ENCODE results near the gene OTOS. TPM values are rescaled to one million over a fixed set of nuclear protein-coding genes. Genes with fewer than 3 reads are reported as not detected.

Gene OTOS
- total RNA-seq, 1 donor from 2014 or later, result not detected

- TF ChIP-seq EZH2 (IDR thresholded peaks at IDR 0.05; ENCODE audit: insufficient read depth, low read length) (no peak), CTCF (IDR thresholded peaks at IDR 0.05; ENCODE audit: insufficient read depth, low read depth, low read length) (no peak)
- Histone ChIP-seq H3K4me2 (ENCODE audit: low read length) (no peak overlapping the region), H4K20me1 (ENCODE audit: insufficient read depth, low read length) (no peaks in the 10 kb centered on the region), H3K9me3 (ENCODE audit: insufficient read depth, low read depth, low read length) (peaks cover 4% of the 10 kb centered on the region), H3K27me3 (ENCODE audit: insufficient read depth, low read length) (peaks cover 7% of the 10 kb centered on the region), H3K79me2 (ENCODE audit: insufficient read depth, low read length) (no peaks in the 10 kb centered on the region), H3K27ac (ENCODE audit: low read depth, low read length) (no peak overlapping the region), H3K4me3 (ENCODE audit: insufficient read depth, low read depth, low read length) (no peak overlapping the region), H3K4me1 (ENCODE audit: insufficient read depth, low read length) (no peaks in the 10 kb centered on the region), H3K9ac (ENCODE audit: low read length) (no peak overlapping the region), H3K36me3 (ENCODE audit: insufficient read depth, low read length) (no peaks in the 10 kb centered on the region), H2AFZ (ENCODE audit: low read depth, low read length) (no peak overlapping the region)
- Mint-ChIP-seq H3K27me3 (ENCODE audit: low read depth, unreplicated experiment) (peaks cover 53% of the 10 kb centered on the region), H3K4me1 (ENCODE audit: low read depth, unreplicated experiment) (no peaks in the 10 kb centered on the region), H3K4me3 (ENCODE audit: unreplicated experiment) (no peak overlapping the region), H3K36me3 (ENCODE audit: low read depth, unreplicated experiment) (peaks cover 5% of the 10 kb centered on the region), H3K9me3 (ENCODE audit: unreplicated experiment) (peaks cover 25% of the 10 kb centered on the region), H3K27ac (ENCODE audit: unreplicated experiment) (no peak overlapping the region)
- no peak for DNase-seq (ENCODE audit: low read depth)
- FAIRE-seq, result no peak
Measured at GRCh38 chr2:240186191-240186725, 45.8 kb upstream of the OTOS start.

- FAIRE-seq (no peak), DNase-seq (ENCODE audit: low read depth) (no peak)
- H3K27ac ChIP-seq (ENCODE audit: low read depth, low read length), result no peak overlapping the region
- Mint-ChIP-seq H3K27ac (ENCODE audit: unreplicated experiment) (no peak overlapping the region), H3K4me1 (ENCODE audit: low read depth, unreplicated experiment) (no peaks in the 10 kb centered on the region), H3K27me3 (ENCODE audit: low read depth, unreplicated experiment) (peaks cover 62% of the 10 kb centered on the region), H3K36me3 (ENCODE audit: low read depth, unreplicated experiment) (peaks cover 5% of the 10 kb centered on the region), H3K4me3 (ENCODE audit: unreplicated experiment) (no peak overlapping the region), H3K9me3 (ENCODE audit: unreplicated experiment) (peaks cover 29% of the 10 kb centered on the region)
- no peaks in the 10 kb centered on the region for H3K36me3 ChIP-seq (ENCODE audit: insufficient read depth, low read length)
- peaks cover 4% of the 10 kb centered on the region for H3K9me3 ChIP-seq (ENCODE audit: insufficient read depth, low read depth, low read length)
- H4K20me1 ChIP-seq (ENCODE audit: insufficient read depth, low read length), result no peaks in the 10 kb centered on the region
- H2AFZ ChIP-seq (ENCODE audit: low read depth, low read length), result no peak overlapping the region
- H3K4me3 ChIP-seq (ENCODE audit: insufficient read depth, low read depth, low read length), result no peak overlapping the region
- H3K79me2 ChIP-seq (ENCODE audit: insufficient read depth, low read length), result no peaks in the 10 kb centered on the region
- H3K9ac ChIP-seq (ENCODE audit: low read length), result no peak overlapping the region
- H3K4me1 ChIP-seq (ENCODE audit: insufficient read depth, low read length), result no peaks in the 10 kb centered on the region
- no peak overlapping the region for H3K4me2 ChIP-seq (ENCODE audit: low read length)
- peaks cover 6% of the 10 kb centered on the region for H3K27me3 ChIP-seq (ENCODE audit: insufficient read depth, low read length)
- no peak for TF ChIP-seq EZH2 (IDR thresholded peaks at IDR 0.05; ENCODE audit: insufficient read depth, low read length)
- no peak for TF ChIP-seq CTCF (IDR thresholded peaks at IDR 0.05; ENCODE audit: insufficient read depth, low read depth, low read length)
Measured at GRCh38 chr2:240184656-240185055, 44.2 kb upstream of the OTOS start.

- no peaks in the 10 kb centered on the region for H3K4me1 ChIP-seq (ENCODE audit: insufficient read depth, low read length)
- H4K20me1 ChIP-seq (ENCODE audit: insufficient read depth, low read length), result no peaks in the 10 kb centered on the region
- no peak for FAIRE-seq
- no peak overlapping the region for H3K4me3 Mint-ChIP-seq (ENCODE audit: unreplicated experiment)
- H3K36me3 ChIP-seq (ENCODE audit: insufficient read depth, low read length), result no peaks in the 10 kb centered on the region
- TF ChIP-seq EZH2 (IDR thresholded peaks at IDR 0.05; ENCODE audit: insufficient read depth, low read length) (no peak), CTCF (IDR thresholded peaks at IDR 0.05; ENCODE audit: insufficient read depth, low read depth, low read length) (no peak)
- H3K79me2 ChIP-seq (ENCODE audit: insufficient read depth, low read length), result no peaks in the 10 kb centered on the region
- no peak overlapping the region for H2AFZ ChIP-seq (ENCODE audit: low read depth, low read length)
- H3K9me3 ChIP-seq (ENCODE audit: insufficient read depth, low read depth, low read length), result peaks cover 4% of the 10 kb centered on the region
- peaks cover 5% of the 10 kb centered on the region for H3K36me3 Mint-ChIP-seq (ENCODE audit: low read depth, unreplicated experiment)
- DNase-seq (ENCODE audit: low read depth), result no peak
- H3K4me2 ChIP-seq (ENCODE audit: low read length), result no peak overlapping the region
- H3K27me3 Mint-ChIP-seq (ENCODE audit: low read depth, unreplicated experiment), result peaks cover 61% of the 10 kb centered on the region
- H3K27ac ChIP-seq (ENCODE audit: low read depth, low read length), result no peak overlapping the region
- H3K9me3 Mint-ChIP-seq (ENCODE audit: unreplicated experiment), result peaks cover 29% of the 10 kb centered on the region
- H3K4me3 ChIP-seq (ENCODE audit: insufficient read depth, low read depth, low read length), result no peak overlapping the region
- H3K27me3 ChIP-seq (ENCODE audit: insufficient read depth, low read length), result peaks cover 6% of the 10 kb centered on the region
- H3K27ac Mint-ChIP-seq (ENCODE audit: unreplicated experiment), result no peak overlapping the region
- no peak overlapping the region for H3K9ac ChIP-seq (ENCODE audit: low read length)
- H3K4me1 Mint-ChIP-seq (ENCODE audit: low read depth, unreplicated experiment), result no peaks in the 10 kb centered on the region
Measured at GRCh38 chr2:240183875-240184590, 43.6 kb upstream of the OTOS start.
